HG02588 (cell line): Measurements from ENCODE around the gene CD300E.
"Not testable (repeated sequence)": the region's sequence is repeated elsewhere in the genome, so short reads cannot be mapped to it uniquely, and the experiment has no call there.

Source experiments
- ATAC-seq: cut with Tn5 transposase; IDR thresholded peaks from one replicate; pipeline ENCODE4 v1.9.1; 2021; ENCODE audit warnings: mild to moderate bottlenecking, moderate library complexity; ENCODE audit not compliant: unreplicated experiment

Gene CD300E

GRCh38 chr17:74601944-74602572 lies 21.5 kb downstream of the CD300E start:
- ATAC-seq, result no peak

- ATAC-seq, result no peak
These were observed 24.0 kb downstream of the CD300E start for GRCh38 chr17:74599448-74599939.

- no peak for ATAC-seq
These were observed 24.5 kb downstream of the CD300E start for GRCh38 chr17:74599023-74599399.

GRCh38 chr17:74598346-74599022 lies 25.1 kb downstream of the CD300E start:
- no peak for ATAC-seq

GRCh38 chr17:74597069-74597790 lies 26.3 kb downstream of the CD300E start:
- ATAC-seq, result no peak

- ATAC-seq, result no peak
These were observed 28.3 kb downstream of the CD300E start for GRCh38 chr17:74595037-74595750.

GRCh38 chr17:74592087-74592990 lies 31.2 kb downstream of the CD300E start, which contains the start of gene CD300LD:
TSS of gene CD300LD (minus strand) at chr17:74592283. CDS start at chr17:74592202, 81 bp downstream.
- ATAC-seq, result no peak

- no peak for ATAC-seq
These were observed 32.0 kb downstream of the CD300E start for GRCh38 chr17:74591503-74591902.

GRCh38 chr17:74585711-74586110 lies 37.8 kb downstream of the CD300E start:
- ATAC-seq, result no peak

GRCh38 chr17:74584292-74585060 lies 39.1 kb downstream of the CD300E start:
- no peak for ATAC-seq

- ATAC-seq, result no peak
These were observed 40.9 kb downstream of the CD300E start for GRCh38 chr17:74582633-74583032.

GRCh38 chr17:74579900-74580299 lies 43.6 kb downstream of the CD300E start:
- ATAC-seq, result no peak

GRCh38 chr17:74578979-74579378 lies 44.6 kb downstream of the CD300E start:
- no peak for ATAC-seq

GRCh38 chr17:74574489-74575142 lies 48.9 kb downstream of the CD300E start:
- ATAC-seq, result no peak

- not testable (repeated sequence) for ATAC-seq
These were observed 49.9 kb downstream of the CD300E start for GRCh38 chr17:74573635-74574034.

- ATAC-seq, result no peak
These were observed 50.4 kb downstream of the CD300E start for GRCh38 chr17:74573169-74573568.

GRCh38 chr17:74571621-74572270 lies 51.8 kb downstream of the CD300E start:
- no peak for ATAC-seq
